ENCODE measurements around the gene BAAT. TPM values are rescaled to one million over a fixed set of nuclear protein-coding genes. Genes with fewer than 3 reads are reported as not detected.

The BAAT gene
- total and polyA plus RNA-seq, 2 of the 13 experiments (the other 11 are each of a cell fraction or from before 2014, with no cell fraction given) = 0.71 to 7.9 TPM

- TF ChIP-seq, protein P1, sequence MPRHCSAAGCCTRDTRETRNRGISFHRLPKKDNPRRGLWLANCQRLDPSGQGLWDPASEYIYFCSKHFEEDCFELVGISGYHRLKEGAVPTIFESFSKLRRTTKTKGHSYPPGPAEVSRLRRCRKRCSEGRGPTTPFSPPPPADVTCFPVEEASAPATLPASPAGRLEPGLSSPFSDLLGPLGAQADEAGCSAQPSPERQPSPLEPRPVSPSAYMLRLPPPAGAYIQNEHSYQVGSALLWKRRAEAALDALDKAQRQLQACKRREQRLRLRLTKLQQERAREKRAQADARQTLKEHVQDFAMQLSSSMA (CRISPR knock-in tag; IDR thresholded peaks at IDR 0.05) = no peak
- TF ChIP-seq, protein P2, sequence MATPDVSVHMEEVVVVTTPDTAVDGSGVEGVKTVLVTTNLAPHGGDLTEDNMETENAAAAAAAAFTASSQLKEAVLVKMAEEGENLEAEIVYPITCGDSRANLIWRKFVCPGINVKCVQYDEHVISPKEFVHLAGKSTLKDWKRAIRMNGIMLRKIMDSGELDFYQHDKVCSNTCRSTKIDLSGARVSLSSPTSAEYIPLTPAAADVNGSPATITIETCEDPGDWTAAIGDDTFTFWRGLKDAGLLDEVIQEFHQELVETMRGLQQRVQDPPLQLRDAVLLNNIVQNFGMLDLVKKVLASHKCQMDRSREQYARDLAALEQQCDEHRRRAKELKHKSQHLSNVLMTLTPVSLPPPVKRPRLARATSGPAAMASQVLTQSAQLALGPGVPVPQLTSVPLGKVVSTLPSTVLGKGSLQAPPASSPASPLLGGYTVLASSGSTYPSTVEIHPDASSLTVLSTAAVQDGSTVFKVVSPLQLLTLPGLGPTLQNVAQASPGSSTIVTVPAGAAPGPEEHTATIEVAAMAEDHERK (CRISPR knock-in tag; IDR thresholded peaks at IDR 0.05; ENCODE audit: low read depth) = 0 out of 2 replicates have a peak, but pooled peaks have one; percentile 0
- TF ChIP-seq BRD4 (CRISPR knock-in tag; IDR thresholded peaks at IDR 0.05) = peak; percentile 16; the same call in 1 of the 2 replicates
- TF ChIP-seq ATF6 (CRISPR knock-in tag; conservative IDR thresholded peaks at IDR 0.05) = no peak
- TF ChIP-seq, protein P3, sequence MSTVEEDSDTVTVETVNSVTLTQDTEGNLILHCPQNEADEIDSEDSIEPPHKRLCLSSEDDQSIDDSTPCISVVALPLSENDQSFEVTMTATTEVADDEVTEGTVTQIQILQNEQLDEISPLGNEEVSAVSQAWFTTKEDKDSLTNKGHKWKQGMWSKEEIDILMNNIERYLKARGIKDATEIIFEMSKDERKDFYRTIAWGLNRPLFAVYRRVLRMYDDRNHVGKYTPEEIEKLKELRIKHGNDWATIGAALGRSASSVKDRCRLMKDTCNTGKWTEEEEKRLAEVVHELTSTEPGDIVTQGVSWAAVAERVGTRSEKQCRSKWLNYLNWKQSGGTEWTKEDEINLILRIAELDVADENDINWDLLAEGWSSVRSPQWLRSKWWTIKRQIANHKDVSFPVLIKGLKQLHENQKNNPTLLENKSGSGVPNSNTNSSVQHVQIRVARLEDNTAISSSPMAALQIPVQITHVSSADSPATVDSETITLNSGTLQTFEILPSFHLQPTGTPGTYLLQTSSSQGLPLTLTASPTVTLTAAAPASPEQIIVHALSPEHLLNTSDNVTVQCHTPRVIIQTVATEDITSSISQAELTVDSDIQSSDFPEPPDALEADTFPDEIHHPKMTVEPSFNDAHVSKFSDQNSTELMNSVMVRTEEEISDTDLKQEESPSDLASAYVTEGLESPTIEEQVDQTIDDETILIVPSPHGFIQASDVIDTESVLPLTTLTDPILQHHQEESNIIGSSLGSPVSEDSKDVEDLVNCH (CRISPR knock-in tag; IDR thresholded peaks at IDR 0.05) = no peak
- TF ChIP-seq ZBTB38 (CRISPR knock-in tag; IDR thresholded peaks at IDR 0.05) = 0 out of 2 replicates have a peak, but pooled peaks have one; percentile 8
- no peak for TF ChIP-seq ISX (CRISPR knock-in tag; conservative IDR thresholded peaks at IDR 0.05)
Measured at GRCh38 chr9:101323129-101323528, 61.7 kb downstream of the BAAT start (continued).

Data from HepG2 (cell line).